ENCODE data around the gene MPV17L2.
"Not testable (repeated sequence)": the region's sequence is repeated elsewhere in the genome, so short reads cannot be mapped to it uniquely, and the experiment has no call there.

The MPV17L2 gene

GRCh38 chr19:18192673-18193387 is at the start of gene MPV17L2:
TSS of gene MPV17L2 (plus strand) at chr19:18193218. CDS start at chr19:18193282, 64 bp downstream.
- DNase-seq (ENCODE audit: low read depth in 2 of 3, low spot score in 1 of 3): peak; percentile 94 to 97 (median 97)

GRCh38 chr19:18143902-18144301 is 49.1 kb upstream of the MPV17L2 start:
- no peak for DNase-seq (ENCODE audit: low read depth in 2 of 3, low spot score in 1 of 3)

GRCh38 chr19:18144361-18144760 is 48.7 kb upstream of the MPV17L2 start:
- no peak for DNase-seq (ENCODE audit: low read depth in 2 of 3, low spot score in 1 of 3)

GRCh38 chr19:18144906-18145305 is 48.1 kb upstream of the MPV17L2 start:
- no peak for DNase-seq (ENCODE audit: low read depth in 2 of 3, low spot score in 1 of 3)

- DNase-seq (ENCODE audit: low read depth in 2 of 3, low spot score in 1 of 3): no peak
Observed at GRCh38 chr19:18145391-18145999, 47.5 kb upstream of the MPV17L2 start.

GRCh38 chr19:18147396-18147795 is 45.6 kb upstream of the MPV17L2 start:
- DNase-seq (ENCODE audit: low read depth in 2 of 3, low spot score in 1 of 3): no peak

- DNase-seq (ENCODE audit: low read depth in 2 of 3, low spot score in 1 of 3): no peak
Observed at GRCh38 chr19:18149596-18149975, 43.4 kb upstream of the MPV17L2 start.

GRCh38 chr19:18150776-18151624 is 42.0 kb upstream of the MPV17L2 start:
- DNase-seq (ENCODE audit: low read depth in 2 of 3, low spot score in 1 of 3): no peak

GRCh38 chr19:18152442-18152816 is 40.6 kb upstream of the MPV17L2 start:
- DNase-seq (ENCODE audit: low read depth in 2 of 3, low spot score in 1 of 3): peak; percentile 97 to 99 (median 97)

GRCh38 chr19:18152817-18153555 is 40.0 kb upstream of the MPV17L2 start, which contains the start of gene PIK3R2:
TSS of gene PIK3R2 (plus strand) at chr19:18153163. CDS start at chr19:18155880, 2,717 bp downstream.
- DNase-seq (ENCODE audit: low read depth in 2 of 3, low spot score in 1 of 3): peak; percentile 100

- DNase-seq (ENCODE audit: low read depth in 2 of 3, low spot score in 1 of 3): no peak
Observed at GRCh38 chr19:18153556-18154134, 39.4 kb upstream of the MPV17L2 start.

GRCh38 chr19:18155095-18156087 is 37.6 kb upstream of the MPV17L2 start:
- DNase-seq (ENCODE audit: low read depth in 2 of 3, low spot score in 1 of 3): no peak

- DNase-seq (ENCODE audit: low read depth in 2 of 3, low spot score in 1 of 3): no peak
Observed at GRCh38 chr19:18156268-18156667, 36.8 kb upstream of the MPV17L2 start.

- no peak for DNase-seq (ENCODE audit: low read depth in 2 of 3, low spot score in 1 of 3)
Observed at GRCh38 chr19:18156841-18157464, 36.1 kb upstream of the MPV17L2 start.

- no peak for DNase-seq (ENCODE audit: low read depth in 2 of 3, low spot score in 1 of 3)
Observed at GRCh38 chr19:18157465-18158063, 35.5 kb upstream of the MPV17L2 start.

- no peak for DNase-seq (ENCODE audit: low read depth in 2 of 3, low spot score in 1 of 3)
Observed at GRCh38 chr19:18158467-18158866, 34.6 kb upstream of the MPV17L2 start.

- DNase-seq (ENCODE audit: low read depth in 2 of 3, low spot score in 1 of 3): not testable (repeated sequence)
Observed at GRCh38 chr19:18159059-18159616, 33.9 kb upstream of the MPV17L2 start.

GRCh38 chr19:18159810-18160209 is 33.2 kb upstream of the MPV17L2 start:
- DNase-seq (ENCODE audit: low read depth in 2 of 3, low spot score in 1 of 3): no peak

All from stimulated activated CD4-positive, alpha-beta T cell treated with anti-CD3 and anti-CD28 coated beads, Interleukin-12 subunit alpha, Interleukin-12 subunit beta, amount 100 ng/mL, for 48 hours (primary cell).